22Rv1 (cell line): Measurements from ENCODE around the gene ASPRV1.

Experiments used
- ZFX ChIP-seq: fragments of 450-650 bp; IDR thresholded peaks from 2 replicates; pipeline ENCODE4 v1.6.1; 2017; ENCODE audit warnings: antibody characterized with exemption, borderline replicate concordance
- TF ChIP-seq, protein P1 (sequence below): fragments of 450-650 bp; IDR thresholded peaks from 2 replicates; pipeline ENCODE4 v1.5.1; 2017; ENCODE audit warnings: mild to moderate bottlenecking

DNA sequence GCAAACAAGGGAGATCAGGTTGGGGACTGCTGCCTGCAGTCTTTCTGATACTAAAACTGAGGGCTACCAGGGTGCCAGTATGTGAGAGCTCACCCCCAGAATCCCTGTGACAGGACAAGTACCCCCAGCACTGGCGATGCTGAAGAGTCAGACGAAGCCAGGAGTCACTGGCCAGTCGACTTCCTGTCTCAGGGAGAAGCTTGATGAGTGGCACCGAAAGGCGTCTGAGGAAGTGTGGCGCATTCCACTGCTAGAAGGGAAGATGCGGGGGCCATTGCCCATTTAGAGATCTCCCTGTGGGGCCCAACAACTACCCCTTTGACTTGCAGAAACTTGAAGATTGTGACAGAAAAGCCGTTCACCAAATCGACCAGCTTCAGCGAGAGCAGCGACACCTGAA lies 24.5 kb downstream of the ASPRV1 start:
- TF ChIP-seq, protein P1, sequence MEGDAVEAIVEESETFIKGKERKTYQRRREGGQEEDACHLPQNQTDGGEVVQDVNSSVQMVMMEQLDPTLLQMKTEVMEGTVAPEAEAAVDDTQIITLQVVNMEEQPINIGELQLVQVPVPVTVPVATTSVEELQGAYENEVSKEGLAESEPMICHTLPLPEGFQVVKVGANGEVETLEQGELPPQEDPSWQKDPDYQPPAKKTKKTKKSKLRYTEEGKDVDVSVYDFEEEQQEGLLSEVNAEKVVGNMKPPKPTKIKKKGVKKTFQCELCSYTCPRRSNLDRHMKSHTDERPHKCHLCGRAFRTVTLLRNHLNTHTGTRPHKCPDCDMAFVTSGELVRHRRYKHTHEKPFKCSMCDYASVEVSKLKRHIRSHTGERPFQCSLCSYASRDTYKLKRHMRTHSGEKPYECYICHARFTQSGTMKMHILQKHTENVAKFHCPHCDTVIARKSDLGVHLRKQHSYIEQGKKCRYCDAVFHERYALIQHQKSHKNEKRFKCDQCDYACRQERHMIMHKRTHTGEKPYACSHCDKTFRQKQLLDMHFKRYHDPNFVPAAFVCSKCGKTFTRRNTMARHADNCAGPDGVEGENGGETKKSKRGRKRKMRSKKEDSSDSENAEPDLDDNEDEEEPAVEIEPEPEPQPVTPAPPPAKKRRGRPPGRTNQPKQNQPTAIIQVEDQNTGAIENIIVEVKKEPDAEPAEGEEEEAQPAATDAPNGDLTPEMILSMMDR = no peak
- no peak for TF ChIP-seq ZFX
